ENCODE results near the gene MSLN.

The MSLN gene

GRCh38 chr16:764184-764750, 3.7 kb downstream of the MSLN start:
- no peaks in the 10 kb centered on the region for H3K9me3 ChIP-seq
- TF ChIP-seq, protein P1, sequence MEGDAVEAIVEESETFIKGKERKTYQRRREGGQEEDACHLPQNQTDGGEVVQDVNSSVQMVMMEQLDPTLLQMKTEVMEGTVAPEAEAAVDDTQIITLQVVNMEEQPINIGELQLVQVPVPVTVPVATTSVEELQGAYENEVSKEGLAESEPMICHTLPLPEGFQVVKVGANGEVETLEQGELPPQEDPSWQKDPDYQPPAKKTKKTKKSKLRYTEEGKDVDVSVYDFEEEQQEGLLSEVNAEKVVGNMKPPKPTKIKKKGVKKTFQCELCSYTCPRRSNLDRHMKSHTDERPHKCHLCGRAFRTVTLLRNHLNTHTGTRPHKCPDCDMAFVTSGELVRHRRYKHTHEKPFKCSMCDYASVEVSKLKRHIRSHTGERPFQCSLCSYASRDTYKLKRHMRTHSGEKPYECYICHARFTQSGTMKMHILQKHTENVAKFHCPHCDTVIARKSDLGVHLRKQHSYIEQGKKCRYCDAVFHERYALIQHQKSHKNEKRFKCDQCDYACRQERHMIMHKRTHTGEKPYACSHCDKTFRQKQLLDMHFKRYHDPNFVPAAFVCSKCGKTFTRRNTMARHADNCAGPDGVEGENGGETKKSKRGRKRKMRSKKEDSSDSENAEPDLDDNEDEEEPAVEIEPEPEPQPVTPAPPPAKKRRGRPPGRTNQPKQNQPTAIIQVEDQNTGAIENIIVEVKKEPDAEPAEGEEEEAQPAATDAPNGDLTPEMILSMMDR (IDR thresholded peaks at IDR 0.05), result no peak
- no peaks in the 10 kb centered on the region for H3K36me3 ChIP-seq

GRCh38 chr16:764848-765487, 4.4 kb downstream of the MSLN start:
- Histone ChIP-seq H3K4me1 (ENCODE audit: control insufficient read depth in 1 of 2, insufficient read depth in 1 of 2, low read depth in 1 of 2, low read length in 1 of 2) (no peaks in the 10 kb centered on the region), H3K9me3 (no peaks in the 10 kb centered on the region), H3K36me3 (no peaks in the 10 kb centered on the region), H3K4me3 (ENCODE audit: low read depth in 1 of 2, low read length in 1 of 2) (no peak overlapping the region), H3K27ac (no peak overlapping the region), H3K27me3 (peaks cover 16% of the 10 kb centered on the region)
- TF ChIP-seq, protein P1 (IDR thresholded peaks at IDR 0.05), result no peak

More at GRCh38 chr16:764184-764750, 3.7 kb downstream of the MSLN start:
- Histone ChIP-seq H3K4me1 (ENCODE audit: control insufficient read depth in 1 of 2, insufficient read depth in 1 of 2, low read depth in 1 of 2, low read length in 1 of 2) (no peaks in the 10 kb centered on the region), H3K4me3 (ENCODE audit: low read depth in 1 of 2, low read length in 1 of 2) (no peak overlapping the region), H3K27ac (no peak overlapping the region), H3K27me3 (peaks cover 9% of the 10 kb centered on the region)

GRCh38 chr16:765488-765865, 4.9 kb downstream of the MSLN start:
- H3K36me3 ChIP-seq, result no peaks in the 10 kb centered on the region
- H3K27me3 ChIP-seq, result peaks cover 16% of the 10 kb centered on the region
- no peaks in the 10 kb centered on the region for H3K4me1 ChIP-seq (ENCODE audit: control insufficient read depth in 1 of 2, insufficient read depth in 1 of 2, low read depth in 1 of 2, low read length in 1 of 2)
- no peak overlapping the region for H3K27ac ChIP-seq
- H3K9me3 ChIP-seq, result no peaks in the 10 kb centered on the region
- TF ChIP-seq, protein P1 (IDR thresholded peaks at IDR 0.05), result no peak
- no peak overlapping the region for H3K4me3 ChIP-seq (ENCODE audit: low read depth in 1 of 2, low read length in 1 of 2)

GRCh38 chr16:766008-766819, 5.7 kb downstream of the MSLN start:
- H3K27me3 ChIP-seq, result peaks cover 16% of the 10 kb centered on the region
- no peaks in the 10 kb centered on the region for H3K36me3 ChIP-seq
- no peaks in the 10 kb centered on the region for H3K4me1 ChIP-seq (ENCODE audit: control insufficient read depth in 1 of 2, insufficient read depth in 1 of 2, low read depth in 1 of 2, low read length in 1 of 2)
- no peak overlapping the region for H3K4me3 ChIP-seq (ENCODE audit: low read depth in 1 of 2, low read length in 1 of 2)
- TF ChIP-seq, protein P1 (IDR thresholded peaks at IDR 0.05), result no peak
- H3K27ac ChIP-seq, result no peak overlapping the region
- no peaks in the 10 kb centered on the region for H3K9me3 ChIP-seq

DNA sequence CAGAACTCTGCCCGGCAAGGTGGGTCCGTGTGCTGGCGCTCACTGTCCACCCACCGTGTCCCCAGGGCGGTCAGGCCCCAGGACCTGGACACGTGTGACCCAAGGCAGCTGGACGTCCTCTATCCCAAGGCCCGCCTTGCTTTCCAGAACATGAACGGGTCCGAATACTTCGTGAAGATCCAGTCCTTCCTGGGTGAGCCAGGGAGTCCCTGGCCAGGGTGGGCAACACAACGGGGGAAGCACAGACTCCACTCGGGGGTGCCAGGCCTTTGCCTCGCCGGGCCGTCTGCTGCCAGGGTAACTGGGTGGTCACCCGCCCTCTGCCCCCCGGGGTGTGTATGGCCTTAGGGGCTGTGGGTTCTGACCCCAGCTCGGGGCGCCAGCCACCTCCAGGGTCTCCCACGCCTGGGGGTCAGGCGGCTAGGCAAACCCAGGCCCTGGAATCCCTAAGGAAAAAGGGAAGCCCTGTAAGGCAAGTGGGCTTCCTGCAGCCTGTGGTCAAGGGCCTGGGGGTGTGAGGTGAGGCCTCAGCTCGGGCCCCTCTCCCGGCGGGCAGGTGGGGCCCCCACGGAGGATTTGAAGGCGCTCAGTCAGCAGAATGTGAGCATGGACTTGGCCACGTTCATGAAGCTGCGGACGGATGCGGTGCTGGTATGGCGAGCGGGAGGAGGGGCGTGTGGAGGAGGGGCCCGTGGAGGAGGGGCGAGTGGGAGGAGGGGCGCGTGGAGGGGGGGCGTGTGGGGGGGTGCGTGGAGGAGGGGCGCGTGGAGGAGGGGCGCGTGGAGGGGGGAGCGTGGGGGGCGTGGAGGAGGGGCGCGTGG, 6.5 kb downstream of the MSLN start:
- Histone ChIP-seq H3K36me3 (no peaks in the 10 kb centered on the region), H3K27ac (no peak overlapping the region), H3K4me1 (ENCODE audit: control insufficient read depth in 1 of 2, insufficient read depth in 1 of 2, low read depth in 1 of 2, low read length in 1 of 2) (no peaks in the 10 kb centered on the region), H3K4me3 (ENCODE audit: low read depth in 1 of 2, low read length in 1 of 2) (no peak overlapping the region), H3K9me3 (no peaks in the 10 kb centered on the region), H3K27me3 (peaks cover 16% of the 10 kb centered on the region)
- TF ChIP-seq, protein P1 (IDR thresholded peaks at IDR 0.05), result no peak
